ENCODE results near the gene MYD88.
"Not testable (repeated sequence)": the region's sequence is repeated elsewhere in the genome, so short reads cannot be mapped to it uniquely, and the experiment has no call there.

MYD88 gene

DNA sequence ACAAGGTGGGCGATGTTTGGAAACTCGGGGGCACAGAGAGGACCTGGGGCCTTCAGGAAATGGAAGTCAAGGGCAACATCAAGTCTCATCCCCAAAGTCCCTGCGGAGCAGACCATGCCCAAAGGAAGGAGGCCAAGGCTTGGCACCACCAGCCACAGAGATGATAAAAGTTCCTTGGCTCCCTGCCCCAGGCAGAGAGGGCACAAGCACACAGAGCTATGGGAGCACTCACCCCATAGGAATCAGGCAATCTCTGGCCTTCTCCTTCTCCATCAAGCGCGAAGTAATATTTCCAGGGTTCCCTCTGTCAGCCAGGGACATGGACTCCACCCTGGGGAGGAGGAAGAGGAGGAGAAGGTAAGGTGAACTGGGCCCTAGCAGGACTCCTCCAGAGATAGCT, 9.4 kb upstream of the MYD88 start:
- no peak overlapping the region for H3K4me3 ChIP-seq (ENCODE audit: low read depth, low read length)
- TF ChIP-seq, protein P1, sequence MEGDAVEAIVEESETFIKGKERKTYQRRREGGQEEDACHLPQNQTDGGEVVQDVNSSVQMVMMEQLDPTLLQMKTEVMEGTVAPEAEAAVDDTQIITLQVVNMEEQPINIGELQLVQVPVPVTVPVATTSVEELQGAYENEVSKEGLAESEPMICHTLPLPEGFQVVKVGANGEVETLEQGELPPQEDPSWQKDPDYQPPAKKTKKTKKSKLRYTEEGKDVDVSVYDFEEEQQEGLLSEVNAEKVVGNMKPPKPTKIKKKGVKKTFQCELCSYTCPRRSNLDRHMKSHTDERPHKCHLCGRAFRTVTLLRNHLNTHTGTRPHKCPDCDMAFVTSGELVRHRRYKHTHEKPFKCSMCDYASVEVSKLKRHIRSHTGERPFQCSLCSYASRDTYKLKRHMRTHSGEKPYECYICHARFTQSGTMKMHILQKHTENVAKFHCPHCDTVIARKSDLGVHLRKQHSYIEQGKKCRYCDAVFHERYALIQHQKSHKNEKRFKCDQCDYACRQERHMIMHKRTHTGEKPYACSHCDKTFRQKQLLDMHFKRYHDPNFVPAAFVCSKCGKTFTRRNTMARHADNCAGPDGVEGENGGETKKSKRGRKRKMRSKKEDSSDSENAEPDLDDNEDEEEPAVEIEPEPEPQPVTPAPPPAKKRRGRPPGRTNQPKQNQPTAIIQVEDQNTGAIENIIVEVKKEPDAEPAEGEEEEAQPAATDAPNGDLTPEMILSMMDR (IDR thresholded peaks at IDR 0.05; ENCODE audit: borderline replicate concordance, insufficient read depth, low read depth, low read length) = no peak

DNA sequence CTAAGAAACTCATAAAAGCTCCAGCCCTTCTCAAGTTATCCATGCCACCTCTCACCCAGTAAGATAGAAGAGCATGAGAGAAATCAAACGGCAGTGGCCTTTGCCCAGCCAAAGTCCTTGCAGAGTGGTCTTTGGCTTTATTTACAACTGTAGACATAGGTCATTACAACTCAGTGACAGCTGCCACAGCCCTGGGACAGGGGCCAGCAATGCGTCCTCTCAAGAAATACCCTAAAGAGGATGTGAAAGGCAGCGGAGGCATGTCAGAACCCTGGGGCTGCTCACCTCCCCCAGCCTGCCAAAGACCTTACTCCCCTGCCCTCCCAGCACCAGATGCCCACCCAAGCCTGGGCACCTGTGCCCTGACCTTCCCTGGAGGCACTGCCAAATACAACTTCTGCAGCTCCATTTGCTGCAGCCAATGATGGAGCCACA, 7.8 kb upstream of the MYD88 start:
- H3K4me3 ChIP-seq (ENCODE audit: low read depth, low read length) = no peak overlapping the region
- TF ChIP-seq, protein P1 (IDR thresholded peaks at IDR 0.05; ENCODE audit: borderline replicate concordance, insufficient read depth, low read depth, low read length) = no peak

DNA sequence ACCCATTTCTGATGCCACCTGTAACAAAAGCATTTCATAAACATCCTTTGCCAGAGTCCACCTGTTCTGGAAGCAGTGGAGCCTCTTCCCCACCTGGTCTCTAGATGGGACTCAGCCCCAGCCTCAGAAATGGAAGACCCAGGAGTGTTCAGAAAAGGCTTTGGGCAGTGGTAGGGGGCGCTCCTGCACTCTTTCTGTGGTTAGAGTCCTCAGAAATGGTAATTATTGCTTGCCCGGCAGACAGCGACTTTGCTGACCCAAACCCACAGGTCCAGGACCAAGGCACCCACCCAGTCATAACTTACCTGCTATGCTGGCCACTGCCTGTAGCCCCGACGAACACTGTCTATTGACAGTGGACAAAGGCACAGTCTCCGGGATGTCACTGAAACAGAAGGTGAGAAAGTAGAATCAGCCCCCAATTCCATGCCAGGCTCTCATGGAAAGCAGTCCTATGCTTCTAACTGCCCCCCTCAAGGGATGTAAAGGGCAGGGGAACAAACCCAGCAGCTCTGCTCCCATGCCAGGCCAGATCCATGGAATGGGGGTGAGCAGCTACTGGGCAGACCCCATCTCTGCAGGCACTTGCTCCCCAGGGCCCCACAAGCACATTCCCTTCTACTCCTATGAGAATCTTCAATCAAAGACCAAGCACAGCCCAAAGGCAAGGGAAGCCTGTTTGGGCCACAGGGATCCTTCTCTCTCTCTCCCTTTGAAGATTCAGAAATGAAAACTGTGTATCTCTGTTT, 6.7 kb upstream of the MYD88 start:
- TF ChIP-seq, protein P1 (IDR thresholded peaks at IDR 0.05; ENCODE audit: borderline replicate concordance, insufficient read depth, low read depth, low read length) = peak; percentile 69

DNA sequence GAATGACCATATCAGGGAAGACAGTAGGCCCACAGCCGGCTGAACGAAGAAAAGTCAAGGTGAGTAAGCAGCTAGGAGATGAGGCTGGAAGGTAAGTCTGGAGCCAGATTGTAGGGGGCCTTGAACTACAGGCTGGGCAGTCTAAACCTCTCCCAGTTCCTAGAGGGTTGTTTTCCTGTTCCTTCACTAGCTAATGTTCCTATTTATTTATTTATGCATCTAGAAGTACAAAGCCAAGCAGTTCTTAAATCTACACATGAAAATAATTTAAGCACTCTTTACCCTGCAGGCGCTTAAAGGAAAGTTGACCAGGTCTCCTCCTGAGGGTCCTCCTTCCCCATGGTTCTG, 5.3 kb upstream of the MYD88 start:
- TF ChIP-seq, protein P1 (IDR thresholded peaks at IDR 0.05; ENCODE audit: borderline replicate concordance, insufficient read depth, low read depth, low read length) = no peak
- no peak overlapping the region for H3K4me3 ChIP-seq (ENCODE audit: low read depth, low read length)

More for the DNA sequence above, 6.7 kb upstream of the MYD88 start:
- no peak overlapping the region for H3K4me3 ChIP-seq (ENCODE audit: low read depth, low read length)

DNA sequence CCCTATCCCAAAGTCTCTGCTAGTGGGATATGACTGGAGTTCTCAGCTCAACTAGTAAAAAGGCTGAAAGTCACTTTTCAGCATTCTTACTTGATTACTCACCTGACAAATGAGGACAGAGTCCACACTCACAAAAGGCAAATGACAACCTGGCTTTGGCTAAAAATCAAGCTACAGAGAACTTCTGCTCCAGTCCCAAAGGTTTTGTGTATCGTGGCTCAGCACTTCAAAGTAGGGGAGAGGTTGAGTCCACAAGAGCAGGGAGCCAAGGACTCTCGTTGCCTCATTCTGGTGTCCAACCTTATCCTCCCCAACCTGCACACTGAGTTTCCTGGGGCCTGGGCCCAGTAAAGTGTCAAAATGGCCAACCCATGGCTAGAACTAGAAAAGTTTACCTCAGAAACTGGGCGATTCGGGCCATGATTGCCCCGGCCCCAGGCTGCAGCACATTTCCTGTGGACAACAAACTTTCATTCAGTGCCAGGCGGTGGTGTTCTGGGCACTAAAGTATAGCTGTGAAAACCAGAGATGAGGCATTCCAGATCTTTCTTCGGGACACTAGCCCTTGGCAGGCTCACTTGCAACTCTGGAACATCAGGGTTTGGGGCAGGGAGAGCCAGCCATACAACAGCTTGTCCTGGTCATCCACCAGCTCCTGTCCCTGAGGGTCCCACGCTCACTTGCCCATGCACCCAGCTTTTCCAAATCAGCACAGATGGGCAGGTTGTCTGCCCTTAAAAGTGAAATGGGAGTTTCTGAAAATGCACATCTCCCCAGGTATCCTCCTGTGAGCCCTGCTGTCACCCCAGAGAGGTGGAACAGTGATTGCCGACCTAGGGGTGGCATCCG, 4.7 kb upstream of the MYD88 start:
- no peak overlapping the region for H3K4me3 ChIP-seq (ENCODE audit: low read depth, low read length)
- TF ChIP-seq, protein P1 (IDR thresholded peaks at IDR 0.05; ENCODE audit: borderline replicate concordance, insufficient read depth, low read depth, low read length) = no peak

DNA sequence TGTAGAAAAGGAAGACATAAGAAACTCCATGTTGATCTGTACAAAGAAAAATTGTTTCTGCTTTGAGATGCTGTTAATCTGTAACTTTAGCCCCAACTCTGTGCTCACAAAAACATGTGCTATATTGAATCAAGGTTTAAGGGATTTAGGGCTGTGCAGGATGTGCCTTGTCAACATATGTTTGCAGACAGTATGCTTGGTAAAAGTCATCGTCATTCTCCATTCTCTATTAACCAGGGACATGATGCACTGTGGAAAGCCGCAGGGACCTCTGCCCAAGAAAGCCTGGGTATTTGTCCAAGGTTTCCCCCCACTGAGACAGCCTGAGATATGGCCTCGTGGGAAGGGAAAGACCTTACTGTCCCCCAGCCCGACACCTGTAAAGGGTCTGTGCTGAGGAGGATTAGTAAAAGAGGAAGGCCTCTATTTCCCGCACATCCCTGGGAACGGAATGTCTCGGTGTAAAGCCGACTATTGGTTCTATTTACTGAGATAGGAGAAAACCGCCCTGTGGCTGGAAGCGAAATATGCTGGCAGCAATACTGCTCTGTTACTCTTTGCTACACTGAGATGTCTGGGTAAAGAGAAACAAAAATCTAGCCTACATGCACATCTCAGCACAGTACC, 3.8 kb upstream of the MYD88 start:
- H3K4me3 ChIP-seq (ENCODE audit: low read depth, low read length) = not testable (repeated sequence)

DNA sequence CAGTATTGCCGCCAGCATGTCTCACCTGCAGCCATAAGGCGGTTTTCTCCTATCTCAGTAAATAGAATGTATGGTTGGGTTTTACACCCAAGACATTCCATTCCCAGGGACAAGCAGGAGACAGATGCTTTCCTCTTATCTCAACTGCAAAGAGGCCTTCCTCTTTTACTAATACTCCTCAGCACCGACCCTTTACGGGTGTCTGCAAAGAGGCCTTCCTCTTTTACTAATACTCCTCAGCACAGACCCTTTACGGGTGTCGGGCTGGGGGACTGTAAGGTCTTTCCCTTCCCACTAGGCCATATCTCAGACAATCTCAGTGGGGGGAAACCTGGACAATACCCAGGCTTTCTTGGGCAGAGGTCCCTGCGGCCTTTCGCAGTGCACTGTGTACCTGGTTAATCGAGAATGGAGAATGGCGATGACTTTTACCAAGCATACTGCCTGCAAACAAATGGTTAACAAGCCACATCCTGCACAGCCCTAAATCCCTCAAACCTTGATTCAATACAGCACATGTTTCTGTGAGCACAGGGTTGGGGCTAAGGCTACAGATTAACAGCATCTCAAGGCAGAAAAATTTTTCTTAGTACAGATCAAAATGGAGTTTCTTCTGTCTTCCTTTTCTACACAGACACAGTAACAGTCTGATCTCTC, 2.7 kb upstream of the MYD88 start:
- peak overlapping the region; percentile 99 for H3K4me3 ChIP-seq (ENCODE audit: low read depth, low read length)
